IMR-90 (cell line): ENCODE measurements around the gene CLOCK. TPM values are rescaled to one million over a fixed set of nuclear protein-coding genes. Genes with fewer than 3 reads are reported as not detected.

Source experiments
- ATAC-seq: fragments of 200-7000 bp; cut with Tn5 transposase; 2 replicates; pipeline ENCODE4 v1.9.1; 2020; ENCODE audit warnings: low read depth, mild to moderate bottlenecking, moderate library complexity
- BruUV-seq: library from RNA; stranded (reverse); fragments of 400-500 nt; replicated peaks from 2 replicates; lab custom pipeline; 2021; lab: Mats Ljungman, UMichigan
- CTCF ChIA-PET: fragments of 300-600 bp; formaldehyde crosslinking; extraction: SDS; loops from one replicate; lab custom pipeline; 2021; ENCODE audit warnings: antibody characterized with exemption; lab: Yijun Ruan, JAX
- POLR2A ChIA-PET: fragments of 300-600 bp; sonication (Branson Sonifier 250); formaldehyde crosslinking; loops from one replicate; lab custom pipeline; 2022; ENCODE audit warnings: antibody characterized with exemption; ENCODE audit not compliant: unreplicated experiment; lab: Charles Lee
- DNase-seq: peaks from one replicate; pipeline ENCODE4 v3.0.0; 2013
- H2AFZ ChIP-seq: replicated peaks from 2 replicates; pipeline ENCODE3; 2013; ENCODE audit warnings: low read length, mild to moderate bottlenecking; ENCODE audit not compliant: poor library complexity
- H2AK5ac ChIP-seq: 2 replicates; pipeline ENCODE4 v1.6.1; 2013; ENCODE audit warnings: low read depth, low read length, inconsistent platforms
- H2AK9ac ChIP-seq: replicated peaks from 2 replicates; pipeline ENCODE3; 2013; ENCODE audit warnings: mild to moderate bottlenecking, low read depth, low read length, moderate library complexity; ENCODE audit not compliant: poor library complexity
- H2BK120ac ChIP-seq: 2 replicates; pipeline ENCODE4 v1.6.1; 2013; ENCODE audit warnings: low read depth, low read length, inconsistent platforms
- H2BK15ac ChIP-seq: 3 replicates; pipeline ENCODE4 v1.6.1; 2013; ENCODE audit warnings: low read depth, low read length, inconsistent platforms
- H2BK20ac ChIP-seq: 2 replicates; pipeline ENCODE4 v1.6.1; 2013; ENCODE audit warnings: low read depth, mild to moderate bottlenecking, inconsistent platforms, low read length, moderate library complexity
- H2BK5ac ChIP-seq: 2 replicates; pipeline ENCODE4 v1.6.1; 2013; ENCODE audit warnings: mild to moderate bottlenecking, low read depth, low read length, inconsistent platforms; ENCODE audit not compliant: poor library complexity, severe bottlenecking
- H3K14ac ChIP-seq: replicated peaks from 2 replicates; pipeline ENCODE4 v1.6.1; 2013; ENCODE audit warnings: low read depth, low read length, inconsistent platforms
- H3K18ac ChIP-seq: 2 replicates; pipeline ENCODE4 v1.6.1; 2013; ENCODE audit warnings: low read depth, low read length, control low read depth
- H3K23ac ChIP-seq: 2 replicates; pipeline ENCODE4 v1.6.1; 2013; ENCODE audit warnings: low read depth, low read length, inconsistent platforms
- H3K27ac ChIP-seq: 2 replicates; pipeline ENCODE4 v1.5.1; 2013; ENCODE audit warnings: mild to moderate bottlenecking, control low read depth, low read length; ENCODE audit not compliant: insufficient read depth
- H3K27me3 ChIP-seq: 2 replicates; pipeline ENCODE4 v1.6.1; 2013; ENCODE audit warnings: low read length; ENCODE audit not compliant: control insufficient read depth, insufficient read depth
- H3K36me3 ChIP-seq: 2 replicates; pipeline ENCODE4 v1.6.1; 2013; ENCODE audit warnings: low read length, mixed read lengths; ENCODE audit not compliant: control insufficient read depth, insufficient read depth
- H3K4ac ChIP-seq: 2 replicates; pipeline ENCODE4 v1.6.1; 2013; ENCODE audit warnings: low read depth, low read length, inconsistent platforms
- H3K4me1 ChIP-seq: 2 replicates; pipeline ENCODE4 v1.6.1; 2013; ENCODE audit warnings: low read length, mixed read lengths; ENCODE audit not compliant: control insufficient read depth, insufficient read depth
- H3K4me2 ChIP-seq: 2 replicates; pipeline ENCODE4 v1.6.1; 2013; ENCODE audit warnings: low read depth, mild to moderate bottlenecking, control low read depth, low read length, moderate library complexity
- H3K4me3 ChIP-seq: 2 replicates; pipeline ENCODE4 v1.5.1; 2013; ENCODE audit warnings: low read depth, mild to moderate bottlenecking, control low read depth, low read length, moderate library complexity; ENCODE audit not compliant: insufficient read depth
- H3K56ac ChIP-seq: 2 replicates; pipeline ENCODE4 v1.6.1; 2013; ENCODE audit warnings: low read length, inconsistent platforms; ENCODE audit not compliant: insufficient read depth; ENCODE audit errors: extremely low read depth
- H3K79me1 ChIP-seq, 2 experiments: 2 replicates each; pipeline ENCODE4 v1.6.1; 2013; ENCODE audit warnings: low read length in 2 of 2, inconsistent platforms in 1 of 2, low read depth in 1 of 2
- H3K9ac ChIP-seq: 2 replicates; pipeline ENCODE4 v1.6.1; 2013; ENCODE audit warnings: low read depth, low read length, control low read depth
- H3K9me1 ChIP-seq: 2 replicates; pipeline ENCODE4 v1.6.1; 2013; ENCODE audit warnings: low read length, inconsistent platforms; ENCODE audit not compliant: insufficient read depth
- H3K9me3 ChIP-seq: 2 replicates; pipeline ENCODE4 v1.6.1; 2013; ENCODE audit warnings: low read length; ENCODE audit not compliant: control insufficient read depth, insufficient read depth
- H4K20me1 ChIP-seq: 2 replicates; pipeline ENCODE4 v1.6.1; 2013; ENCODE audit warnings: low read length, inconsistent platforms; ENCODE audit not compliant: insufficient read depth
- H4K5ac ChIP-seq: 2 replicates; pipeline ENCODE4 v1.6.1; 2013; ENCODE audit warnings: mild to moderate bottlenecking, low read depth, low read length, control low read depth
- H4K8ac ChIP-seq, 2 experiments: 2 replicates each; pipeline ENCODE4 v1.6.1; 2013; ENCODE audit warnings: low read depth in 2 of 2, low read length in 2 of 2, control low read depth in 1 of 2, inconsistent platforms in 1 of 2
- H4K91ac ChIP-seq: 2 replicates; pipeline ENCODE4 v1.6.1; 2013; ENCODE audit warnings: low read depth, low read length, inconsistent platforms; ENCODE audit not compliant: insufficient read depth
- BHLHE40 ChIP-seq: fragments of 150-350 bp; IDR thresholded peaks from 2 replicates; pipeline ENCODE4 v1.6.1; 2016; ENCODE audit warnings: mild to moderate bottlenecking, low read depth, low read length
- CEBPB ChIP-seq: IDR thresholded peaks from 2 replicates; pipeline ENCODE4 v1.6.1; 2012; ENCODE audit warnings: low read depth, low read length, improper control_type of control experiment
- CHD1 ChIP-seq: IDR thresholded peaks from 2 replicates; pipeline ENCODE4 v1.6.1; 2012; ENCODE audit warnings: low read depth, low read length, improper control_type of control experiment
- MAFK ChIP-seq: IDR thresholded peaks from 2 replicates; pipeline ENCODE4 v1.6.1; 2012; ENCODE audit warnings: low read depth, low read length, improper control_type of control experiment
- MAZ ChIP-seq: IDR thresholded peaks from 2 replicates; pipeline ENCODE4 v1.6.1; 2012; ENCODE audit warnings: low read depth, mild to moderate bottlenecking, low read length, improper control_type of control experiment, moderate library complexity, borderline replicate concordance
- MXI1 ChIP-seq: IDR thresholded peaks from 2 replicates; pipeline ENCODE4 v1.6.1; 2012; ENCODE audit warnings: low read depth, mild to moderate bottlenecking, low read length, moderate library complexity, borderline replicate concordance
- NFE2L2 ChIP-seq: fragments of 150-350 bp; IDR thresholded peaks from 2 replicates; pipeline ENCODE4 v1.6.1; 2016; ENCODE audit warnings: low read depth, mild to moderate bottlenecking, low read length
- POLR2A ChIP-seq: IDR thresholded peaks from 2 replicates; pipeline ENCODE4 v1.6.1; 2012; ENCODE audit warnings: mild to moderate bottlenecking, low read depth, low read length
- RCOR1 ChIP-seq: IDR thresholded peaks from 2 replicates; pipeline ENCODE4 v1.6.1; 2012; ENCODE audit warnings: mild to moderate bottlenecking, low read length, improper control_type of control experiment; ENCODE audit not compliant: insufficient replicate concordance
- RFX5 ChIP-seq: IDR thresholded peaks from 2 replicates; pipeline ENCODE4 v1.8.0; 2012; ENCODE audit warnings: low read depth, mild to moderate bottlenecking, low read length, moderate library complexity
- SMC3 ChIP-seq: fragments of 150-350 bp; IDR thresholded peaks from 2 replicates; pipeline ENCODE4 v1.6.1; 2016; ENCODE audit warnings: low read depth, mild to moderate bottlenecking, antibody characterized with exemption, low read length, moderate library complexity
- WGBS, 2 experiments: methylation state at CpG; one replicate each; pipeline versions ENCODE4 v1.1.5 to v1.1.7; 2013; ENCODE audit warnings: missing lambda C conversion rate in 2 of 2; ENCODE audit not compliant: insufficient read length in 1 of 2; ENCODE audit errors: extremely low coverage in 2 of 2; 5-methylcytosine and 5-hydroxymethylcytosine counted together
- dilution Hi-C: fragments of 300-500 bp; cut with HindIII; formaldehyde crosslinking; loops from one replicate; pipeline ENCODE4 v1.14.3; 2018; ENCODE audit warnings: low sequenced_read_pairs; ENCODE audit not compliant: unreplicated experiment
- in situ Hi-C: fragments of 300-500 bp; cut with MboI; formaldehyde crosslinking; loops from 3 replicates; pipeline ENCODE4 v1.14.3; 2019; ENCODE audit warnings: low sequenced_read_pairs, inconsistent platforms, mixed read lengths
- intact Hi-C: fragments of 100-400 bp; cut with micrococcal nuclease; formaldehyde crosslinking; loops from 2 replicates; pipeline ENCODE4 v1.10.0; 2022
- polyA plus RNA-seq, 3 experiments: library from polyadenylated mRNA; depleted of rRNA; stranded (reverse); fragments of >200 nt; gene quantifications; 2 replicates each; pipeline ENCODE4 v1.2.3, GENCODE V29; 2012; ENCODE audit warnings: low replicate concordance in 1 of 3
- total RNA-seq: library from RNA; depleted of rRNA; stranded (reverse); fragments of >200 nt; gene quantifications from 2 replicates; pipeline ENCODE4 v1.2.3, GENCODE V29; 2012
- TF ChIP-seq, protein P1 (sequence below): fragments of 150-350 bp; IDR thresholded peaks from 2 replicates; pipeline ENCODE4 v1.6.1; 2017; ENCODE audit warnings: mild to moderate bottlenecking, antibody characterized with exemption, low read length, low read depth
- TF ChIP-seq, protein P2 (sequence below): conservative IDR thresholded peaks from 2 replicates; pipeline ENCODE4 v1.5.1; 2012; ENCODE audit warnings: mild to moderate bottlenecking, low read depth, low read length, improper control_type of control experiment
- TF ChIP-seq, protein P3 (sequence below): fragments of 150-350 bp; IDR thresholded peaks from 2 replicates; pipeline ENCODE4 v1.6.1; 2016; ENCODE audit warnings: low read depth, mild to moderate bottlenecking, low read length, moderate library complexity, borderline replicate concordance

Gene CLOCK
- total and polyA plus RNA-seq, 2 of the 4 experiments (the other 2 are of a cell fraction): 7.3 to 53.4 TPM

DNA sequence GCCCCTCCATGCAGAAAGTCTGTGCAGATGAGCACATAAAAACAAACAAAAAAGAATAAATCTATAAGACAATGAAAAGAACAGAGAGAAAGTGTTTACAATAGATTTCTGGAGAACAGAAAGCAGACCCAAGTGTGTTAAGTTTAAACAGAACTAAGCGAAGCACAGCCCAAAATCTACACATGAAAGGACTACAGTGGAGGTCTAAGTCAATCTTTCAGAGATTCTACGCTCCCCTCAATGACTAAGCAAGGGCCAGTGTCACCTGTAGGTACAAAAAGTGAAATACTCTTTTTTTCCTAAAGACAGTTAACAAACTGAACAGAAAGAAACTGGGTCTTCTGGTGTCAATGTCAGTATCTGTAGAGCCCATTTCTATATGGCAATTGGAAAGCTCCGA lies 18.2 kb downstream of the CLOCK start:
- no peak overlapping the region for H3K18ac ChIP-seq
- H3K4me3 ChIP-seq: no peak overlapping the region
- ChIA-PET CTCF (no interaction called here), POLR2A (no interaction called here)
- H4K8ac ChIP-seq: no peak overlapping the region
- WGBS, 2 experiments: 100% methylated on average over 1 of the region's 3 CpGs; no CpG with 5 or more reads in 1 of the 2 experiments
- in situ Hi-C loops: loop anchor here (25.0 kb wide), 1 partner anchor 1241 kb away; no protein-coding TSS in a partner anchor
- no peak overlapping the region for H3K4me2 ChIP-seq
- H2BK15ac ChIP-seq: no peak overlapping the region
- no peak overlapping the region for H3K9ac ChIP-seq
- no peak overlapping the region for H2AK9ac ChIP-seq
- H4K5ac ChIP-seq: no peak overlapping the region
- TF ChIP-seq RCOR1 (no peak), RFX5 (no peak), CEBPB (no peak), POLR2A (no peak), NFE2L2 (no peak), SMC3 (no peak), MAFK (no peak), CHD1 (no peak), MXI1 (no peak), BHLHE40 (no peak), MAZ (no peak)
- TF ChIP-seq, protein P1, sequence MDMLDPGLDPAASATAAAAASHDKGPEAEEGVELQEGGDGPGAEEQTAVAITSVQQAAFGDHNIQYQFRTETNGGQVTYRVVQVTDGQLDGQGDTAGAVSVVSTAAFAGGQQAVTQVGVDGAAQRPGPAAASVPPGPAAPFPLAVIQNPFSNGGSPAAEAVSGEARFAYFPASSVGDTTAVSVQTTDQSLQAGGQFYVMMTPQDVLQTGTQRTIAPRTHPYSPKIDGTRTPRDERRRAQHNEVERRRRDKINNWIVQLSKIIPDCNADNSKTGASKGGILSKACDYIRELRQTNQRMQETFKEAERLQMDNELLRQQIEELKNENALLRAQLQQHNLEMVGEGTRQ: no peak
- TF ChIP-seq, protein P2, sequence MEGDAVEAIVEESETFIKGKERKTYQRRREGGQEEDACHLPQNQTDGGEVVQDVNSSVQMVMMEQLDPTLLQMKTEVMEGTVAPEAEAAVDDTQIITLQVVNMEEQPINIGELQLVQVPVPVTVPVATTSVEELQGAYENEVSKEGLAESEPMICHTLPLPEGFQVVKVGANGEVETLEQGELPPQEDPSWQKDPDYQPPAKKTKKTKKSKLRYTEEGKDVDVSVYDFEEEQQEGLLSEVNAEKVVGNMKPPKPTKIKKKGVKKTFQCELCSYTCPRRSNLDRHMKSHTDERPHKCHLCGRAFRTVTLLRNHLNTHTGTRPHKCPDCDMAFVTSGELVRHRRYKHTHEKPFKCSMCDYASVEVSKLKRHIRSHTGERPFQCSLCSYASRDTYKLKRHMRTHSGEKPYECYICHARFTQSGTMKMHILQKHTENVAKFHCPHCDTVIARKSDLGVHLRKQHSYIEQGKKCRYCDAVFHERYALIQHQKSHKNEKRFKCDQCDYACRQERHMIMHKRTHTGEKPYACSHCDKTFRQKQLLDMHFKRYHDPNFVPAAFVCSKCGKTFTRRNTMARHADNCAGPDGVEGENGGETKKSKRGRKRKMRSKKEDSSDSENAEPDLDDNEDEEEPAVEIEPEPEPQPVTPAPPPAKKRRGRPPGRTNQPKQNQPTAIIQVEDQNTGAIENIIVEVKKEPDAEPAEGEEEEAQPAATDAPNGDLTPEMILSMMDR: no peak
- TF ChIP-seq, protein P3, sequence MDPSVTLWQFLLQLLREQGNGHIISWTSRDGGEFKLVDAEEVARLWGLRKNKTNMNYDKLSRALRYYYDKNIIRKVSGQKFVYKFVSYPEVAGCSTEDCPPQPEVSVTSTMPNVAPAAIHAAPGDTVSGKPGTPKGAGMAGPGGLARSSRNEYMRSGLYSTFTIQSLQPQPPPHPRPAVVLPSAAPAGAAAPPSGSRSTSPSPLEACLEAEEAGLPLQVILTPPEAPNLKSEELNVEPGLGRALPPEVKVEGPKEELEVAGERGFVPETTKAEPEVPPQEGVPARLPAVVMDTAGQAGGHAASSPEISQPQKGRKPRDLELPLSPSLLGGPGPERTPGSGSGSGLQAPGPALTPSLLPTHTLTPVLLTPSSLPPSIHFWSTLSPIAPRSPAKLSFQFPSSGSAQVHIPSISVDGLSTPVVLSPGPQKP: no peak
- H2AFZ ChIP-seq: no peak overlapping the region
- dilution Hi-C loops: no loop called here
- H2BK5ac ChIP-seq: no peak overlapping the region
- H3K14ac ChIP-seq: no peak overlapping the region
- DNase-seq (no peak), ATAC-seq (no peak)
- no peak overlapping the region for H2AK5ac ChIP-seq
- no peak overlapping the region for H2BK120ac ChIP-seq
- H3K27ac ChIP-seq: no peak overlapping the region
- no peak overlapping the region for H4K91ac ChIP-seq
- no peak overlapping the region for H3K4ac ChIP-seq
- H3K27me3 ChIP-seq: no peaks in the 10 kb centered on the region
- H3K36me3 ChIP-seq: no peaks in the 10 kb centered on the region
- H3K4me1 ChIP-seq: no peaks in the 10 kb centered on the region; the same call in 1 of the 2 replicates
- BruUV-seq: no TSS peak
- H2BK20ac ChIP-seq: no peak overlapping the region
- H4K20me1 ChIP-seq: no peaks in the 10 kb centered on the region; the same call in 1 of the 2 replicates
- no peak overlapping the region for H3K23ac ChIP-seq
- intact Hi-C loops: no loop called here
- no peaks in the 10 kb centered on the region for H3K9me1 ChIP-seq
- peaks cover 4% of the 10 kb centered on the region for H3K9me3 ChIP-seq
- no peak overlapping the region for H3K56ac ChIP-seq
- peaks cover 29 to 33% of the 10 kb centered on the region in 2 experiments for H3K79me1 ChIP-seq
